Naive thymus-derived CD4-positive, alpha-beta T cell (primary cell): Measurements from ENCODE around the gene SCN7A. TPM values are rescaled to one million over a fixed set of nuclear protein-coding genes. Genes with fewer than 3 reads are reported as not detected.
"Not testable (repeated sequence)": the region's sequence is repeated elsewhere in the genome, so short reads cannot be mapped to it uniquely, and the experiment has no call there.

ENCODE experiments used
- ATAC-seq: fragments of 150-1000 bp; cut with Tn5 transposase; 2 replicates; pipeline ENCODE4 v1.10.0; 2021; ENCODE audit warnings: mild to moderate bottlenecking, moderate library complexity
- CTCF ChIA-PET: fragments of 350-600 bp; sonication (Branson Sonifier 250); formaldehyde crosslinking; loops from one replicate; lab custom pipeline; 2021; ENCODE audit warnings: antibody characterized with exemption; lab: Charles Lee
- POLR2A ChIA-PET: fragments of 350-600 bp; sonication (Branson Sonifier 250); formaldehyde crosslinking; loops from one replicate; lab custom pipeline; 2021; ENCODE audit warnings: antibody characterized with exemption, inconsistent platforms; lab: Charles Lee
- DNase-seq, 9 donors: peaks; one replicate each; pipeline versions ENCODE4 v3.0.0 to v3.0.0-alpha.2; 2020 to 2022; ENCODE audit warnings: mixed read lengths in 1 of 9
- H3K27ac ChIP-seq: one replicate; pipeline ENCODE4 v1.7.0; 2013; ENCODE audit warnings: mild to moderate bottlenecking, low read depth, low read length, moderate library complexity
- H3K27me3 ChIP-seq, 2 donors: one replicate each; pipeline ENCODE4 v1.7.0; 2013; ENCODE audit warnings: low read length in 2 of 2, mild to moderate bottlenecking in 2 of 2, moderate library complexity in 2 of 2; ENCODE audit not compliant: control insufficient read depth in 2 of 2, insufficient read depth in 2 of 2
- H3K36me3 ChIP-seq, 3 experiments: 1 replicate in 2 of 3; 2 replicates in 1 of 3; pipeline ENCODE4 v1.7.0; 2013; ENCODE audit warnings: low read length in 3 of 3, mild to moderate bottlenecking in 3 of 3, moderate library complexity in 1 of 3; ENCODE audit not compliant: insufficient read depth in 3 of 3, control insufficient read depth in 2 of 3
- H3K4me1 ChIP-seq, 2 donors: one replicate each; pipeline ENCODE4 v1.7.0; 2013; ENCODE audit warnings: low read length in 2 of 2, mild to moderate bottlenecking in 2 of 2, moderate library complexity in 1 of 2; ENCODE audit not compliant: control insufficient read depth in 2 of 2, insufficient read depth in 2 of 2
- H3K4me3 ChIP-seq: 2 replicates; pipeline ENCODE4 v1.7.0; 2013; ENCODE audit warnings: mild to moderate bottlenecking, low read length
- H3K9me3 ChIP-seq, 3 experiments: 1 replicate in 2 of 3; 2 replicates in 1 of 3; pipeline ENCODE4 v1.7.0; 2013; ENCODE audit warnings: low read length in 3 of 3; ENCODE audit not compliant: control insufficient read depth in 2 of 3
- H3K27ac Mint-ChIP-seq, 9 donors: one replicate each; pipeline ENCODE4 v1.8.0; 2020 to 2022; ENCODE audit warnings: mixed read lengths in 9 of 9, mild to moderate bottlenecking in 8 of 9, moderate library complexity in 5 of 9, inconsistent platforms in 2 of 9
- H3K27me3 Mint-ChIP-seq, 5 donors: one replicate each; pipeline ENCODE4 v1.8.0; 2021 to 2022; ENCODE audit warnings: mixed read lengths in 5 of 5, mild to moderate bottlenecking in 1 of 5
- H3K36me3 Mint-ChIP-seq, 5 donors: one replicate each; pipeline ENCODE4 v1.8.0; 2020 to 2022; ENCODE audit warnings: mixed read lengths in 5 of 5, mild to moderate bottlenecking in 3 of 5, inconsistent platforms in 1 of 5
- H3K4me1 Mint-ChIP-seq, 7 donors: one replicate each; pipeline ENCODE4 v1.8.0; 2020 to 2022; ENCODE audit warnings: mixed read lengths in 7 of 7, mild to moderate bottlenecking in 3 of 7, inconsistent platforms in 1 of 7
- H3K4me3 Mint-ChIP-seq, 10 donors: one replicate each; pipeline ENCODE4 v1.8.0; 2020 to 2022; ENCODE audit warnings: mild to moderate bottlenecking in 10 of 10, mixed read lengths in 10 of 10, moderate library complexity in 6 of 10, inconsistent platforms in 2 of 10
- H3K9me3 Mint-ChIP-seq, 11 donors: one replicate each; pipeline ENCODE4 v1.8.0; 2020 to 2022; ENCODE audit warnings: mixed read lengths in 11 of 11, mild to moderate bottlenecking in 4 of 11, inconsistent platforms in 1 of 11, moderate library complexity in 1 of 11
- intact Hi-C, 2 donors: fragments of 100-400 bp; cut with micrococcal nuclease; formaldehyde crosslinking; loops; one replicate each; pipeline ENCODE4 v1.15.1; 2023
- polyA plus RNA-seq, 2 donors: library from polyadenylated mRNA; unstranded; fragments of 300-500 nt; fragmentation: Illumina TruSeq; gene quantifications; one replicate each; pipeline ENCODE4 v1.2.3, GENCODE V29; 2021
- total RNA-seq, 6 experiments: library from RNA in 5 of 6; stranded (reverse) in 5 of 6; gene quantifications; 1 replicate in 5 of 6; 2 replicates in 1 of 6; pipeline ENCODE4 v1.2.3 and lab custom pipeline; 2021 to 2026

Gene SCN7A
- total and polyA plus RNA-seq, 7 experiments from 2014 or later = 0.05 TPM; not detected in 6

DNA sequence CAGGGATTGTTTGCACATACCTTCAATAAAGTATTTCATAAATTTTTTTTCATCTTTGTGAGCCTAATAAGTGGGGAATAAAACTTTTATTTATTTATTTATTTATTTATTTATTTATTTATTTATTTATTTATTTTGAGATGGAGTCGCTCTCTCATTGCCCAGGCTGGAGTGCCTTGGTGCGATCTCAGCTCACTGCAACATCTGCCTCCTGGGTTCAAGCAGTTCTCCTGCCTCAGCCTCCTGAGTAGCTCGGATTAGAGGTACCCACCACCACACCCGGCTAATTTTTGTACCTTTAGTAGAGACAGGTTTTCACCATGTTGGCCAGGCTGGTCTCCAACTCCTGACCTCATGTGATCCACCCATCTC is 136.1 kb downstream of the SCN7A start:
- H3K27ac ChIP-seq, H3K4me1 ChIP-seq, ATAC-seq, CTCF ChIA-PET, H3K9me3 ChIP-seq, H3K27me3 ChIP-seq, H3K9me3 Mint-ChIP-seq, H3K4me3 Mint-ChIP-seq, H3K27ac Mint-ChIP-seq, H3K4me3 ChIP-seq, H3K4me1 Mint-ChIP-seq, H3K36me3 ChIP-seq, POLR2A ChIA-PET, H3K36me3 Mint-ChIP-seq, DNase-seq, intact Hi-C loops, H3K27me3 Mint-ChIP-seq: not testable (repeated sequence)

DNA sequence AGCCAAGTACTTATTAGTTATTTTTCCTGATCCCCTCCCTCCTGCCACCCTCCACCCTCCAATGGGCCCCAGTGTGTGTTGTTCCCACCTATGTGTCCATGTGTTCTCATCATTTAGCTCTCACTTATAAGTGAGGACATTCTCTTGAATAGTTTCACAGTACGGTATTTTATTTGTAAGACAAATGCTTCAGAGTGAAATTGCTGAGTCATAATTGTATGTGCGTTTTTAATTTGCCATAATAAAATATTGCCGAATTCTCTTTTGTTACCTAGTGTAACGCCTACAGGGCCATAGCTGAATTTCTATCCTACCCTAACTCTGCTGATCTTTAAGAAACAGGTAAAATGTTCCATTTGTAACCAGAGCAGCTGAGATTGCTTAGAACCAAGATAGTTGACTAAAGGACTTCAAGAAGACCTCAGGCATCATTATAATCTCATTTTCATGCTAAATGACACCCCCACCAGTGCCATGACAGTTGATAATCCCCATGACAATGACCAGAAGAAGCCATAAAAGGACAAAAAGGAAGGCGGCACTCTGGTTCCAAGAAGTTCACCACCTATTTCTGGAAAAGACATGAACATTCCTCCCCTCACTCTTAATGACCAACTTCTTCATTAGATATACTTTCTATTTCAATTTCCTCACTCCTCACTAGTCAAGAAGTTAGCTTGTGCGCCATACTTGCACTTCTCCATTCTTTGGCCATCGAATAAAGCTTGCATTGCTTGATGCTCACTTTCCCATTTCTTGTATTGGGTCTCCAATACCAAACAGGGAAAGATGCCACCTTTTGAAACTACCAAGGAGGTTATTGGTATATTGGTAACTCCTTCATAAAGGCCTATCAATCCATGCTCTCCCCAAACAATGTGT is 136.7 kb downstream of the SCN7A start:
- Histone ChIP-seq H3K4me1 (no peaks in the 10 kb centered on the region), H3K27me3 (no peaks in the 10 kb centered on the region), H3K36me3 (no peaks in the 10 kb centered on the region), H3K27ac (no peak overlapping the region), H3K9me3 (no peaks in the 10 kb centered on the region), H3K4me3 (no peak overlapping the region)
- Mint-ChIP-seq H3K27ac (no peak overlapping the region), H3K27me3 (no peaks in the 10 kb centered on the region), H3K4me3 (no peak overlapping the region), H3K9me3 (peaks cover 0 to 10% (median 0%) of the 10 kb centered on the region in 11 donors), H3K36me3 (no peaks in the 10 kb centered on the region), H3K4me1 (no peaks in the 10 kb centered on the region)
- intact Hi-C loops = no loop called here
- CTCF ChIA-PET = no interaction called here
- no peak for DNase-seq
- POLR2A ChIA-PET = no interaction called here
- ATAC-seq = no peak

Other genes starting within 250 kb of the SCN7A start
- 1 to 10 TPM in 2 of 5 experiments, under 1 TPM in 2, not detected in 1; 0.13 to 1.8 (median 1.0) TPM for gene SCN9A, start 118.3 kb downstream of the SCN7A start, total RNA-seq
- under 1 TPM; 0.12 to 0.16 TPM for gene SCN9A, start 118.3 kb downstream of the SCN7A start, polyA plus RNA-seq